HepG2 (cell line): ENCODE measurements around the gene OCSTAMP. TPM values are rescaled to one million over a fixed set of nuclear protein-coding genes. Genes with fewer than 3 reads are reported as not detected.
A peak's percentile ranks its signal among the peaks of the same experiment; 100 is the strongest.

ENCODE experiments used
- ATAC-seq: fragments of 200-7000 bp; cut with Tn5 transposase; 3 replicates; pipeline ENCODE4 v1.9.1; 2020; ENCODE audit warnings: mild to moderate bottlenecking, moderate library complexity
- BruUV-seq: library from RNA; stranded (reverse); fragments of 400-500 nt; replicated peaks from 2 replicates; lab custom pipeline; 2021; lab: Mats Ljungman, UMichigan
- CTCF ChIA-PET: fragments of 300-600 bp; formaldehyde crosslinking; extraction: SDS; loops from one replicate; lab custom pipeline; 2021; ENCODE audit warnings: low total read pairs, inconsistent platforms, low intra/inter-chr PET ratio; lab: Yijun Ruan, JAX
- POLR2A ChIA-PET: fragments of 350-600 bp; sonication (Branson Sonifier 250); formaldehyde crosslinking; loops from one replicate; lab custom pipeline; 2020; ENCODE audit warnings: antibody characterized with exemption, inconsistent platforms; lab: Yijun Ruan, JAX
- DNase-seq: peaks from one replicate; pipeline ENCODE4 v3.0.0-alpha.2; 2015; ENCODE audit warnings: low spot score
- FAIRE-seq: peaks from 3 replicates; lab custom pipeline; 2011; peaks lifted over from hg19 to GRCh38; lab: Jason Lieb, UNC
- H2AFZ ChIP-seq: one replicate; pipeline ENCODE4 v1.6.1; 2011; ENCODE audit warnings: low read length, inconsistent platforms
- H3K27ac ChIP-seq: fragments of 300-600 bp; 3 replicates; pipeline ENCODE4 v1.8.0; 2011; ENCODE audit warnings: mixed run types, mild to moderate bottlenecking, mixed read lengths, low read length, inconsistent platforms; ENCODE audit not compliant: insufficient read depth; ENCODE audit errors: extremely low read length
- H3K27me3 ChIP-seq, 2 experiments: fragments of 200-600 bp in 1 of 2; 2 replicates in 1 of 2; 3 replicates in 1 of 2; pipeline versions ENCODE4 v1.6.0 to v1.8.0; 2011; ENCODE audit warnings: low read length in 2 of 2, mild to moderate bottlenecking in 2 of 2, moderate library complexity in 2 of 2, inconsistent platforms in 1 of 2; ENCODE audit not compliant: insufficient read depth in 2 of 2, control insufficient read depth in 1 of 2
- H3K36me3 ChIP-seq, 2 experiments: fragments of 200-600 bp in 1 of 2; replicated peaks in 1 of 2; 2 replicates in 1 of 2; 3 replicates in 1 of 2; pipeline versions ENCODE4 v1.5.1 to v1.8.0; 2011; ENCODE audit warnings: low read length in 2 of 2, inconsistent platforms in 1 of 2; ENCODE audit not compliant: insufficient read depth in 2 of 2, control insufficient read depth in 1 of 2
- H3K4me1 ChIP-seq: 2 replicates; pipeline ENCODE4 v1.5.1; 2012; ENCODE audit warnings: low read length, inconsistent platforms; ENCODE audit not compliant: insufficient read depth
- H3K4me2 ChIP-seq: 2 replicates; pipeline ENCODE4 v1.6.0; 2011; ENCODE audit warnings: low read depth, low read length, inconsistent platforms
- H3K4me3 ChIP-seq, 3 experiments: fragments of 200-600 bp in 1 of 3; sonication (generic), shearing (Covaris generic) in 1 of 3; replicated peaks in 1 of 3; 2 replicates each; pipeline ENCODE4 v1.5.1; 2011 to 2016; ENCODE audit warnings: low read length in 3 of 3, inconsistent platforms in 2 of 3, low read depth in 2 of 3, mild to moderate bottlenecking in 2 of 3, control low read depth in 1 of 3, mixed read lengths in 1 of 3; ENCODE audit not compliant: insufficient read depth in 1 of 3
- H3K79me2 ChIP-seq: one replicate; pipeline ENCODE4 v1.6.1; 2011; ENCODE audit warnings: low read length, inconsistent platforms; ENCODE audit not compliant: insufficient read depth
- H3K9ac ChIP-seq: 2 replicates; pipeline ENCODE4 v1.6.0; 2011; ENCODE audit warnings: mild to moderate bottlenecking, low read depth, low read length, inconsistent platforms; ENCODE audit not compliant: insufficient read depth
- H3K9me3 ChIP-seq: 2 replicates; pipeline ENCODE4 v1.5.1; 2012; ENCODE audit warnings: mild to moderate bottlenecking, low read length
- H4K20me1 ChIP-seq: 2 replicates; pipeline ENCODE4 v1.6.0; 2011; ENCODE audit warnings: inconsistent platforms, mild to moderate bottlenecking, low read length, moderate library complexity; ENCODE audit not compliant: insufficient read depth
- ATM ChIP-seq: fragments of 450-650 bp; IDR thresholded peaks from 2 replicates; pipeline ENCODE4 v1.7.1; 2017; ENCODE audit warnings: mild to moderate bottlenecking, borderline replicate concordance
- NFYB ChIP-seq: sonication (generic); formaldehyde crosslinking; IDR thresholded peaks from 2 replicates; pipeline ENCODE4 v1.4.0; 2020; ENCODE audit warnings: missing genetic modification reagents
- NFYC ChIP-seq: IDR thresholded peaks from 2 replicates; pipeline ENCODE4 v1.6.1; 2016; ENCODE audit warnings: missing genetic modification reagents, missing compliant biosample characterization
- RAD51 ChIP-seq: fragments of 450-650 bp; IDR thresholded peaks from 2 replicates; pipeline ENCODE4 v1.6.1; 2016; ENCODE audit warnings: borderline replicate concordance
- ZNF10 ChIP-seq: sonication (generic); formaldehyde crosslinking; IDR thresholded peaks from 2 replicates; pipeline ENCODE4 v1.4.0; 2020; ENCODE audit warnings: mild to moderate bottlenecking, low read depth, missing genetic modification reagents, borderline replicate concordance
- ZNF24 ChIP-seq: fragments of 450-650 bp; IDR thresholded peaks from 2 replicates; pipeline ENCODE4 v1.6.1; 2017; ENCODE audit warnings: antibody characterized with exemption, mild to moderate bottlenecking
- WGBS: methylation state at CpG from one replicate; pipeline ENCODE4 v1.1.6; 2017; ENCODE audit warnings: low lambda C conversion rate; 5-methylcytosine and 5-hydroxymethylcytosine counted together
- in situ Hi-C: cut with HindIII; loops from 2 replicates; pipeline ENCODE4 v1.10.0; 2017; ENCODE audit warnings: low pct_unique_long_range_greater_than_20kb; ENCODE audit not compliant: extremely low pct_ligation_motif_present
- intact Hi-C: fragments of 100-400 bp; cut with micrococcal nuclease; formaldehyde crosslinking; loops from one replicate; pipeline ENCODE4 v1.10.0; 2022; ENCODE audit not compliant: unreplicated experiment
- polyA plus RNA-seq, 8 experiments: library from polyadenylated mRNA; depleted of rRNA in 3 of 8; stranded (reverse) in 7 of 8; unstranded in 1 of 8; fragments of >200 nt; fragmentation: Illumina TruSeq in 4 of 8; extraction: Trizol in 4 of 8; gene quantifications; 2 replicates each; pipeline versions ENCODE4 v1.2.1 to v1.2.3, GENCODE V29; 2011 to 2016; ENCODE audit warnings: low read depth in 4 of 8, missing spikeins in 1 of 8, mixed read lengths in 1 of 8; ENCODE audit not compliant: insufficient read depth in 1 of 8
- total RNA-seq, 5 experiments: library from RNA; depleted of rRNA; stranded (reverse); fragments of >200 nt; fragmentation: Illumina TruSeq; extraction: Trizol; gene quantifications; 2 replicates each; pipeline ENCODE4 v1.2.3, GENCODE V29; 2016; ENCODE audit warnings: low read depth in 1 of 5
- TF ChIP-seq, protein P1 (sequence below): IDR thresholded peaks from 2 replicates; pipeline ENCODE4 v1.6.1; 2016; ENCODE audit warnings: missing compliant biosample characterization, missing genetic modification reagents, borderline replicate concordance
- TF ChIP-seq, protein P2 (sequence below): sonication (generic); formaldehyde crosslinking; IDR thresholded peaks from 2 replicates; pipeline ENCODE4 v1.4.0; 2020; ENCODE audit warnings: missing genetic modification reagents, borderline replicate concordance
- TF ChIP-seq, protein P3 (sequence below), 2 experiments: sonication (generic) in 1 of 2; formaldehyde crosslinking in 1 of 2; IDR thresholded peaks; 2 replicates each; pipeline versions ENCODE4 v1.5.1 to v1.6.1; 2011 to 2020; ENCODE audit warnings: borderline replicate concordance in 1 of 2, low read depth in 1 of 2, low read length in 1 of 2, mild to moderate bottlenecking in 1 of 2, missing genetic modification reagents in 1 of 2, moderate library complexity in 1 of 2

OCSTAMP gene
- total and polyA plus RNA-seq, 2 of the 13 experiments (the other 11 are each of a cell fraction or from before 2014, with no cell fraction given): not detected

DNA sequence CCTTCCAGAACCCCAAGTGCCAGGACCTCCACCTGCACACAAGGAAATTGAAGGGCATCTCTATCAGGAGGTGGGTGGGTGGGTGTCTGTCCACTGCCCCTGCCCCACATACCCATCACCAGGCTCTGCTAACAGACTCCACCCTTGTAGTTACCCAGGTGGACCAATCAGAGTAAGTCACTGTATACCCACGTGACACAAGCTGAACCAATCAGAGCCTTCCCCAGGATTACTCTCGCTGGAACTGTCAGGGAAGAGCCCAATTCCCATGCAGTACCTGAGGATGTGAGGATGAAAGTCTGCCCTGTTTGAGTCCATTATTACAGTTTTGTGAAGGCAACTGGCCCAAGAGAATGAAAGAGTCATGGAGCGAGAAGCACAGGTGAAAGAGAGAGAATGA, 4.2 kb downstream of the OCSTAMP start:
- WGBS: 23% methylated on average over 3 of the region's 3 CpGs
- no peak overlapping the region for H3K27ac ChIP-seq
- H3K4me2 ChIP-seq: no peak overlapping the region
- peaks cover 31% of the 10 kb centered on the region for H3K4me1 ChIP-seq
- POLR2A ChIA-PET: interaction anchor here (2.0 kb wide), 1 partner anchor 12 kb away, joined by 7 read pairs; no protein-coding TSS in a partner anchor
- no peaks in the 10 kb centered on the region for H3K79me2 ChIP-seq
- H3K36me3 ChIP-seq: no peaks in the 10 kb centered on the region
- in situ Hi-C loops: no loop called here
- H3K27me3 ChIP-seq: peaks cover 5 to 21% of the 10 kb centered on the region in 2 experiments; a peak in 3 of 5 replicates
- H2AFZ ChIP-seq: no peak overlapping the region
- no peaks in the 10 kb centered on the region for H3K9me3 ChIP-seq
- TF ChIP-seq ATM (no peak), RAD51 (peak; percentile 56; the same call in 1 of the 2 replicates), ZNF10 (CRISPR knock-in tag) (no peak), NFYC (CRISPR knock-in tag) (peak; percentile 73), NFYB (CRISPR knock-in tag) (peak; percentile 77), ZNF24 (no peak)
- TF ChIP-seq, protein P1, sequence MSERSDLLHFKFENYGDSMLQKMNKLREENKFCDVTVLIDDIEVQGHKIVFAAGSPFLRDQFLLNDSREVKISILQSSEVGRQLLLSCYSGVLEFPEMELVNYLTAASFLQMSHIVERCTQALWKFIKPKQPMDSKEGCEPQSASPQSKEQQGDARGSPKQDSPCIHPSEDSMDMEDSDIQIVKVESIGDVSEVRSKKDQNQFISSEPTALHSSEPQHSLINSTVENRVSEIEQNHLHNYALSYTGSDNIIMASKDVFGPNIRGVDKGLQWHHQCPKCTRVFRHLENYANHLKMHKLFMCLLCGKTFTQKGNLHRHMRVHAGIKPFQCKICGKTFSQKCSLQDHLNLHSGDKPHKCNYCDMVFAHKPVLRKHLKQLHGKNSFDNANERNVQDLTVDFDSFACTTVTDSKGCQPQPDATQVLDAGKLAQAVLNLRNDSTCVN (CRISPR knock-in tag): no peak
- TF ChIP-seq, protein P2, sequence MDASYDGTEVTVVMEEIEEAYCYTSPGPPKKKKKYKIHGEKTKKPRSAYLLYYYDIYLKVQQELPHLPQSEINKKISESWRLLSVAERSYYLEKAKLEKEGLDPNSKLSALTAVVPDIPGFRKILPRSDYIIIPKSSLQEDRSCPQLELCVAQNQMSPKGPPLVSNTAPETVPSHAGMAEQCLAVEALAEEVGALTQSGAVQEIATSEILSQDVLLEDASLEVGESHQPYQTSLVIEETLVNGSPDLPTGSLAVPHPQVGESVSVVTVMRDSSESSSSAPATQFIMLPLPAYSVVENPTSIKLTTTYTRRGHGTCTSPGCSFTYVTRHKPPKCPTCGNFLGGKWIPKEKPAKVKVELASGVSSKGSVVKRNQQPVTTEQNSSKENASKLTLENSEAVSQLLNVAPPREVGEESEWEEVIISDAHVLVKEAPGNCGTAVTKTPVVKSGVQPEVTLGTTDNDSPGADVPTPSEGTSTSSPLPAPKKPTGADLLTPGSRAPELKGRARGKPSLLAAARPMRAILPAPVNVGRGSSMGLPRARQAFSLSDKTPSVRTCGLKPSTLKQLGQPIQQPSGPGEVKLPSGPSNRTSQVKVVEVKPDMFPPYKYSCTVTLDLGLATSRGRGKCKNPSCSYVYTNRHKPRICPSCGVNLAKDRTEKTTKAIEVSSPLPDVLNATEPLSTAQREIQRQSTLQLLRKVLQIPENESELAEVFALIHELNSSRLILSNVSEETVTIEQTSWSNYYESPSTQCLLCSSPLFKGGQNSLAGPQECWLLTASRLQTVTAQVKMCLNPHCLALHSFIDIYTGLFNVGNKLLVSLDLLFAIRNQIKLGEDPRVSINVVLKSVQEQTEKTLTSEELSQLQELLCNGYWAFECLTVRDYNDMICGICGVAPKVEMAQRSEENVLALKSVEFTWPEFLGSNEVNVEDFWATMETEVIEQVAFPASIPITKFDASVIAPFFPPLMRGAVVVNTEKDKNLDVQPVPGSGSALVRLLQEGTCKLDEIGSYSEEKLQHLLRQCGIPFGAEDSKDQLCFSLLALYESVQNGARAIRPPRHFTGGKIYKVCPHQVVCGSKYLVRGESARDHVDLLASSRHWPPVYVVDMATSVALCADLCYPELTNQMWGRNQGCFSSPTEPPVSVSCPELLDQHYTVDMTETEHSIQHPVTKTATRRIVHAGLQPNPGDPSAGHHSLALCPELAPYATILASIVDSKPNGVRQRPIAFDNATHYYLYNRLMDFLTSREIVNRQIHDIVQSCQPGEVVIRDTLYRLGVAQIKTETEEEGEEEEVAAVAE (CRISPR knock-in tag): no peak
- TF ChIP-seq, protein P3, sequence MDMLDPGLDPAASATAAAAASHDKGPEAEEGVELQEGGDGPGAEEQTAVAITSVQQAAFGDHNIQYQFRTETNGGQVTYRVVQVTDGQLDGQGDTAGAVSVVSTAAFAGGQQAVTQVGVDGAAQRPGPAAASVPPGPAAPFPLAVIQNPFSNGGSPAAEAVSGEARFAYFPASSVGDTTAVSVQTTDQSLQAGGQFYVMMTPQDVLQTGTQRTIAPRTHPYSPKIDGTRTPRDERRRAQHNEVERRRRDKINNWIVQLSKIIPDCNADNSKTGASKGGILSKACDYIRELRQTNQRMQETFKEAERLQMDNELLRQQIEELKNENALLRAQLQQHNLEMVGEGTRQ (IDR thresholded peaks at IDR 0.05; ENCODE audit: low read depth, low read length): peak; percentile 81
- TF ChIP-seq, protein P3 (CRISPR knock-in tag; IDR thresholded peaks at IDR 0.05; ENCODE audit: borderline replicate concordance): peak; percentile 59; the same call in 1 of the 2 replicates
- H3K9ac ChIP-seq: no peak overlapping the region
- H4K20me1 ChIP-seq: no peaks in the 10 kb centered on the region
- ATAC-seq (peak; percentile 32), DNase-seq (no peak), FAIRE-seq (no peak)
- CTCF ChIA-PET: interaction anchor here (2.6 kb wide), 1 partner anchor 135 kb away, joined by 14 read pairs; no protein-coding TSS in a partner anchor
- no TSS peak for BruUV-seq
- intact Hi-C loops: no loop called here
- H3K4me3 ChIP-seq: no peak overlapping the region
